ENCODE results near the gene GALR3. TPM values are rescaled to one million over a fixed set of nuclear protein-coding genes. Genes with fewer than 3 reads are reported as not detected.
A peak's percentile ranks its signal among the peaks of the same experiment; 100 is the strongest.

GALR3 gene
- total and polyA plus RNA-seq, 7 experiments from 2014 or later: not detected

DNA sequence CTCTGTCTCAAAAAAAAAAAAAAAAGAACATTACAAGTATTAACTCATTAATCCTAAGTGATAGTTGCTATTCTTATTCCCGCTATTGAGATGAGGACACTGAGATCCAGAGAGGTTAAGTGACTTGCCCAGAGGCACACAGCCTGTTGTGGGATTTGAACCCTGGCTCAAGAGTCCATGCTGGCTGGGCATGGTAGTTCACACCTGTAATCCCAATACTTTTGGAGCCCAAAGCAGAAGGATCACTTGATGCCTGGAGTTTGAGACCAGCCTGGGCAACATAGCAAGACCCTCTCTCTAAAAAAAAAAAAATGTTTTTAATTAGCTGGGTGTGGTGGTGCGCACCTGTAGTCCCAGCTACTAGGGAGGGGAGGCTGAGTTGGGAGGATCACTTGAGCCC is 11.3 kb upstream of the GALR3 start:
- H3K27me3 ChIP-seq (ENCODE audit: control insufficient read depth in 2 of 2, insufficient read depth in 2 of 2, low read length in 2 of 2): peaks cover 0 to 12% of the 10 kb centered on the region in 2 donors
- POLR2A ChIA-PET: no interaction called here
- H3K4me3 ChIP-seq (ENCODE audit: low read length): no peak overlapping the region
- Mint-ChIP-seq H3K4me3 (no peak overlapping the region), H3K36me3 (no peaks in the 10 kb centered on the region), H3K27me3 (peaks cover 0 to 9% (median 4%) of the 10 kb centered on the region in 5 donors), H3K4me1 (peaks cover 0 to 20% (median 12%) of the 10 kb centered on the region in 7 donors), H3K9me3 (peaks cover 0 to 2% (median 0%) of the 10 kb centered on the region in 11 donors), H3K27ac (no peak overlapping the region)
- H3K9me3 ChIP-seq (ENCODE audit: control insufficient read depth in 2 of 3, low read length in 3 of 3): no peaks in the 10 kb centered on the region
- intact Hi-C loops (cut with micrococcal nuclease): no loop called here
- H3K27ac ChIP-seq (ENCODE audit: low read depth, low read length): no peak overlapping the region
- DNase-seq (no peak), ATAC-seq (no peak)
- CTCF ChIA-PET: no interaction called here
- H3K36me3 ChIP-seq (ENCODE audit: control insufficient read depth in 2 of 3, insufficient read depth in 3 of 3, low read length in 3 of 3): no peaks in the 10 kb centered on the region
- H3K4me1 ChIP-seq (ENCODE audit: control insufficient read depth in 2 of 2, insufficient read depth in 2 of 2, low read length in 2 of 2): peaks cover under 1 to 14% of the 10 kb centered on the region in 2 donors

DNA sequence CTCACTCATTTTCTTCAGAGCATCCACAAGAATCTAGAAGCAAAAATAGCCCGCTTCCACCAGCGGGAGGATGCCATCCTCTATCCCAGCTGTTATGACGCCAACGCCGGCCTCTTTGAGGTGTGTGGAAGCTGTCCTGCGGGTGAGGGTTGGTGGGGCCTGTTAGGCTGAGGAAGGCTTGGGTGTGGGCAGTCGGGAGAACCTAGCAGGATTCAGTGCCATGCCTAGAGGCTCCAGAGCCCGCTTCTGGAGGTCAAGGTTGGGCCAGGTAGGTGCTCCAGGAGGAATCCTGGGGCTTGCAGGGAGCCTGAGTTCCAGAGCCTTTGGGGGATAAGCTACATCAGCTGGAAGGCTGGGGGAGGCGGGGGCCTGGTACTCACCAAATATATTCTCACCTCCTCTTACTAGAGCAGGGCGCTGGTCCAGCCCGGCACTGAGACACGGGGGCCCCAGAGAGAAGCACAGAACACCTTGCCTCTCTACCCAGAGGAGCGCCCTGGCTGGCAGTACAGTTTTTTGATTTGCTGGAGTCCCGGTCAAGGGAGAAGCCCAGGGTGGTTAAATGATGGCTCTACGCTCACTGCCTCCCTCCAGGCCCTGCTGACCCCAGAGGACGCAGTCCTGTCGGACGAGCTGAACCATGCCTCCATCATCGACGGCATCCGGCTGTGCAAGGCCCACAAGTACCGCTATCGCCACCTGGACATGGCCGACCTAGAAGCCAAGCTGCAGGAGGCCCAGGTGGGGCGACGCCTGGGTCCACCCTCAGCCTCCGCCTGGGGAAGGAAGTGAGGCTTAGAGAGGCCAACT is 10.1 kb upstream of the GALR3 start:
- ATAC-seq: no peak
- no peak overlapping the region for H3K27ac ChIP-seq (ENCODE audit: low read depth, low read length)
- ChIA-PET CTCF (interaction anchor here (0.6 to 8.0 kb wide), 2 partner anchors 50 to 290 kb away, joined by 4 to 94 read pairs; no protein-coding TSS in a partner anchor), POLR2A (interaction anchor here (0.7 kb wide), 1 partner anchor 38 kb away, joined by 3 read pairs; no protein-coding TSS in a partner anchor)
- H3K36me3 Mint-ChIP-seq: peaks cover 0 to 4% (median 0%) of the 10 kb centered on the region in 5 donors
- H3K27me3 ChIP-seq (ENCODE audit: control insufficient read depth in 2 of 2, insufficient read depth in 2 of 2, low read length in 2 of 2): peaks cover 0 to 7% of the 10 kb centered on the region in 2 donors
- no peak for DNase-seq
- H3K9me3 Mint-ChIP-seq: no peaks in the 10 kb centered on the region
- no peaks in the 10 kb centered on the region for H3K36me3 ChIP-seq (ENCODE audit: control insufficient read depth in 2 of 3, insufficient read depth in 3 of 3, low read length in 3 of 3)
- no peak overlapping the region for H3K27ac Mint-ChIP-seq
- H3K9me3 ChIP-seq (ENCODE audit: control insufficient read depth in 2 of 3, low read length in 3 of 3): no peaks in the 10 kb centered on the region
- peaks cover 0 to 7% (median 4%) of the 10 kb centered on the region in 5 donors for H3K27me3 Mint-ChIP-seq
- H3K4me3 Mint-ChIP-seq: no peak overlapping the region
- H3K4me3 ChIP-seq (ENCODE audit: low read length): no peak overlapping the region
- H3K4me1 ChIP-seq (ENCODE audit: control insufficient read depth in 2 of 2, insufficient read depth in 2 of 2, low read length in 2 of 2): peaks cover 5 to 14% of the 10 kb centered on the region in 2 donors
- H3K4me1 Mint-ChIP-seq: peaks cover 0 to 20% (median 12%) of the 10 kb centered on the region in 7 donors
- intact Hi-C loops (cut with micrococcal nuclease): no loop called here

DNA sequence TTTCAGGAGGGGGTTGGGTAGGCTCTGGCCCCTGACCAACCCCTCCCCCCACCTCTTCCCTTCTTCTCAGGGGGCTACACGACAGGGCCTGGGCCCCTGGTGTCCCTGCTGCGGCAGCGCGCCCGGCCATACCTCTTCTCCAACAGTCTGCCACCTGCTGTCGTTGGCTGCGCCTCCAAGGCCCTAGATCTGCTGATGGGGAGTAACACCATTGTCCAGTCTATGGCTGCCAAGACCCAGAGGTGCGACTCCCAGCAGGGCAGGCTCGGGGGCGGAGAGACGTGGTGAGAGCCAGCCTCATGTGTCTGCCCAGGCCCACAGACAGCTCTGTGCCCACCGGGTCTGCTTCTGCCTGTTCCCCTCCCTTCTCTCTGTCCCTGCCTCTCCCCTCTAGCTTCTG is 7.6 kb upstream of the GALR3 start:
- intact Hi-C loops (cut with micrococcal nuclease): no loop called here
- ATAC-seq (no peak), DNase-seq (no peak)
- Mint-ChIP-seq H3K4me3 (peak overlapping the region in 1 of 10 donors; percentile 22), H3K4me1 (peaks cover 0 to 16% (median 11%) of the 10 kb centered on the region in 7 donors), H3K27ac (no peak overlapping the region), H3K9me3 (no peaks in the 10 kb centered on the region), H3K36me3 (peaks cover 0 to 4% (median 0%) of the 10 kb centered on the region in 5 donors), H3K27me3 (peaks cover 4 to 18% (median 8%) of the 10 kb centered on the region in 5 donors)
- H3K9me3 ChIP-seq (ENCODE audit: control insufficient read depth in 2 of 3, low read length in 3 of 3): no peaks in the 10 kb centered on the region
- ChIA-PET CTCF (interaction anchor here (0.9 to 8.0 kb wide), 4 partner anchors 48 to 155 kb away, joined by 3 to 94 read pairs (median 13); no protein-coding TSS in a partner anchor), POLR2A (no interaction called here)
- no peak overlapping the region for H3K27ac ChIP-seq (ENCODE audit: low read depth, low read length)
- peaks cover 10% of the 10 kb centered on the region in 2 donors for H3K4me1 ChIP-seq (ENCODE audit: control insufficient read depth in 2 of 2, insufficient read depth in 2 of 2, low read length in 2 of 2)
- no peaks in the 10 kb centered on the region for H3K36me3 ChIP-seq (ENCODE audit: control insufficient read depth in 2 of 3, insufficient read depth in 3 of 3, low read length in 3 of 3)
- no peak overlapping the region for H3K4me3 ChIP-seq (ENCODE audit: low read length)
- H3K27me3 ChIP-seq (ENCODE audit: control insufficient read depth in 2 of 2, insufficient read depth in 2 of 2, low read length in 2 of 2): peaks cover 0 to 4% of the 10 kb centered on the region in 2 donors

DNA sequence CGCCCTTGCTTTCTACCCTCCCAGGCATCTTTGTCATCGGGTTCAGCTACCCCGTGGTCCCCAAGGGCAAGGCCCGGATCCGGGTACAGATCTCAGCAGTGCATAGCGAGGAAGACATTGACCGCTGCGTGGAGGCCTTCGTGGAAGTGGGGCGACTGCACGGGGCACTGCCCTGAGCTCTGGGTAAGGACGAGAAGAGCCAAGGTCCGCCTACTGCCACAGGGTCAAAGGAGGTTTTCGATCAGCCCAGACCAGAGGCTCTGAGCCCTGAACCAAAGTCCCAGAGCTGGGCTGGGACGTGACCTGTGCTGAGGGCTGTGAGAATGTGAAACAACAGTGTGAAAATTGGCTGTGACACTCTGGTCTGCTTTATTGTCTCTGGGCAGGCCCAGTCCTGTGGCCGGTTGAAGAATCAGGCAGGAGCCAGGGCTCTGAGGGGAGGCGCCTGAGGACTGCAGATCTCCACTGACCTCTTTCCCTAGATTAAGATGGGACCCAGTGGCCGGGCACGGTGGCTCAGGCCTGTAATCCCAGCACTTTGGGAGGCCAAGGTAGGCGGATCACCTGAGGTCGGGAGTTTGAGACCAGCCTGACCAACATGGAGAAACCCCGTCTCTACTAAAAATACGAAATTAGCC is 6.5 kb upstream of the GALR3 start:
- intact Hi-C loops (cut with micrococcal nuclease): loop anchor here (1.0 to 2.0 kb wide), 6 partner anchors 9 to 149 kb away; partner anchors contain the start of genes EIF3L (in 1 of the 2) and GCAT (in 1 of the 2)
- Mint-ChIP-seq H3K4me3 (no peak overlapping the region), H3K36me3 (peaks cover 0 to 4% (median 0%) of the 10 kb centered on the region in 5 donors), H3K4me1 (peaks cover 0 to 16% (median 11%) of the 10 kb centered on the region in 7 donors), H3K27me3 (peaks cover 4 to 24% (median 12%) of the 10 kb centered on the region in 5 donors), H3K27ac (no peak overlapping the region), H3K9me3 (no peaks in the 10 kb centered on the region)
- ChIA-PET POLR2A (interaction anchor here (0.6 to 1.3 kb wide), 2 partner anchors 47 to 137 kb away, joined by 3 read pairs; partner anchors contain the start of genes C22orf23 and POLR2F), CTCF (interaction anchor here (0.9 to 8.0 kb wide), 11 partner anchors 9 to 154 kb away, joined by 3 to 94 read pairs (median 4); partner anchors contain the start of genes C22orf23, GCAT and POLR2F)
- Histone ChIP-seq H3K4me3 (ENCODE audit: low read length) (no peak overlapping the region), H3K27ac (ENCODE audit: low read depth, low read length) (no peak overlapping the region), H3K36me3 (ENCODE audit: control insufficient read depth in 2 of 3, insufficient read depth in 3 of 3, low read length in 3 of 3) (no peaks in the 10 kb centered on the region), H3K4me1 (ENCODE audit: control insufficient read depth in 2 of 2, insufficient read depth in 2 of 2, low read length in 2 of 2) (peaks cover 10% of the 10 kb centered on the region in 2 donors), H3K9me3 (ENCODE audit: control insufficient read depth in 2 of 3, low read length in 3 of 3) (no peaks in the 10 kb centered on the region), H3K27me3 (ENCODE audit: control insufficient read depth in 2 of 2, insufficient read depth in 2 of 2, low read length in 2 of 2) (no peaks in the 10 kb centered on the region)
- ATAC-seq (no peak), DNase-seq (no peak)

DNA sequence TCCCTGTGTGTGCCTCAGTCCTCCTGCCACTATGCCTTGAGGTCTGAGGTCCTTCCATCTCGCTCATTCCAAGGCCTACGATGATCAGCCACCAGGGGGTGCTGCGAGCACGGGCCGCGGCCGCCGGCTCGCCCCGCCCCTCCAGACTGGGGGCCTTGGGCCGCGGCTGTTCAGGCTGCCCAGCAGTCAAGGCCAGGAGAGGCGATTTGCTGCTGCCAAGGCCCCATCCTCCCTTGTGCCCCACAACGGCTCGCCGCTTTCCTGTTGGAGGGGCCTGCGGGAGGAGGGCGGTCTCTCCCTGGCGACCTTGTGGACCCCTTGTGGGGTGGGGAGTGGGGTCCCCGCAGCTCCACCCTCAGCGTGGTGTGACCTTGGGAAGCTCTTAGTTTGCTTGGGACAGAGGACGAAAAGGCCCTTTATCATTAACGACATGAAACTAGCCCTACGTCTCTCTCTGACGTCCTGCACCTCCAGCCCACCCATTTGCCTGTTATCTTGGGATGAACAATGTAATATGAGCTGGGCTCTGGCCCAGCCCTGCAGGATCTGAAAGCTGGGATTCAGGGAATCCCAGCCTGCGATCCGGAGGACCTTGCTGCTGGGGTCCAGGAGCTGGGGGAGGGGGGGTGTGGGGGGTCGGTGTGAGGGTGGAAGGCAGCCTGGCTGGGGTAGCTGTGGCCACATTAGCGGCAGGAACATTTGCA is 5.3 kb upstream of the GALR3 start:
- no peaks in the 10 kb centered on the region for H3K9me3 ChIP-seq (ENCODE audit: control insufficient read depth in 2 of 3, low read length in 3 of 3)
- ChIA-PET POLR2A (interaction anchor here (0.6 to 1.5 kb wide), 5 partner anchors 10 to 136 kb away, joined by 3 to 6 read pairs (median 3); partner anchors contain the start of genes ANKRD54, C22orf23 and POLR2F), CTCF (interaction anchor here (0.6 to 8.0 kb wide), 22 partner anchors 10 to 556 kb away, joined by 3 to 94 read pairs (median 4); partner anchors contain the start of genes C22orf23, GCAT and POLR2F)
- H3K36me3 ChIP-seq (ENCODE audit: control insufficient read depth in 2 of 3, insufficient read depth in 3 of 3, low read length in 3 of 3): no peaks in the 10 kb centered on the region
- H3K9me3 Mint-ChIP-seq: no peaks in the 10 kb centered on the region
- H3K4me1 ChIP-seq (ENCODE audit: control insufficient read depth in 2 of 2, insufficient read depth in 2 of 2, low read length in 2 of 2): peaks cover 10% of the 10 kb centered on the region in 2 donors
- peaks cover 0 to 4% (median 0%) of the 10 kb centered on the region in 5 donors for H3K36me3 Mint-ChIP-seq
- intact Hi-C loops (cut with micrococcal nuclease): loop anchor here (1.0 to 2.0 kb wide), 7 partner anchors 11 to 147 kb away; partner anchors contain the start of genes ANKRD54 (in 1 of the 2), EIF3L (in 1 of the 2) and GCAT (in 1 of the 2)
- H3K27me3 Mint-ChIP-seq: peaks cover 9 to 33% (median 20%) of the 10 kb centered on the region in 5 donors
- no peak overlapping the region for H3K27ac Mint-ChIP-seq
- peak overlapping the region; percentile 61 for H3K4me3 ChIP-seq (ENCODE audit: low read length)
- H3K27ac ChIP-seq (ENCODE audit: low read depth, low read length): no peak overlapping the region
- no peaks in the 10 kb centered on the region for H3K27me3 ChIP-seq (ENCODE audit: control insufficient read depth in 2 of 2, insufficient read depth in 2 of 2, low read length in 2 of 2)
- peak overlapping the region in 9 of 10 donors; percentile 34 to 74 (median 52) for H3K4me3 Mint-ChIP-seq
- peak; percentile 44 to 92 (median 72) for DNase-seq
- H3K4me1 Mint-ChIP-seq: peaks cover 0 to 16% (median 11%) of the 10 kb centered on the region in 7 donors
- ATAC-seq: peak; percentile 92
